ENCODE results near the gene HLA-DQA1. TPM values are rescaled to one million over a fixed set of nuclear protein-coding genes. Genes with fewer than 3 reads are reported as not detected.
"Not testable (repeated sequence)": the region's sequence is repeated elsewhere in the genome, so short reads cannot be mapped to it uniquely, and the experiment has no call there.

Gene HLA-DQA1
- total and polyA plus RNA-seq, 9 donors: 1.5 to 3.3 (median 2.7) TPM

DNA sequence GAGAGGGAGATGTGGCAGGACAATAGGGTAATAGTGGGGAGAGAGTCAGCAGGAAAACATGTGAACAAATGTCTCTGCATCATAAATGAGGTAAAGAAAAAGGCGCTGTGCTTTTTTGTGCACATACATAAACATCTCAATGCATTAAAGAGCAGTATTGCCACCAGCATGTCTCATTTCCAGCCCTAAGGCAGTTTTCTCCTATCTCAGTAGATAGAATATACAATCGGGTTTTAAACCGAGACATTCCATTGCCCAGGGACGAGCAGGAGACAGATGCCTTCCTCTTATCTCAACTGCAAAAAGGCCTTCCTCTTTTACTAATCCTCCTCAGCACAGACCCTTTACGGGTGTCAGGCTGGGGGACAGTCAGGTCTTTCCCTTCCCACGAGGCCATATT lies 20.1 kb downstream of the HLA-DQA1 start:
- not testable (repeated sequence) for H3K27ac ChIP-seq (ENCODE audit: low read length); H3K36me3 ChIP-seq (ENCODE audit: control insufficient read depth, insufficient read depth, low read length); H3K9me3 ChIP-seq (replicated peaks; ENCODE audit: control insufficient read depth, low read depth, low read length); H3K4me3 ChIP-seq (ENCODE audit: low read length); DNase-seq; H3K4me1 ChIP-seq (ENCODE audit: control insufficient read depth, insufficient read depth, low read length); H3K27me3 ChIP-seq (ENCODE audit: control insufficient read depth, insufficient read depth, low read length)
- no CpG with 5 or more reads among the region's 6 CpGs for WGBS (ENCODE audit: insufficient coverage)

DNA sequence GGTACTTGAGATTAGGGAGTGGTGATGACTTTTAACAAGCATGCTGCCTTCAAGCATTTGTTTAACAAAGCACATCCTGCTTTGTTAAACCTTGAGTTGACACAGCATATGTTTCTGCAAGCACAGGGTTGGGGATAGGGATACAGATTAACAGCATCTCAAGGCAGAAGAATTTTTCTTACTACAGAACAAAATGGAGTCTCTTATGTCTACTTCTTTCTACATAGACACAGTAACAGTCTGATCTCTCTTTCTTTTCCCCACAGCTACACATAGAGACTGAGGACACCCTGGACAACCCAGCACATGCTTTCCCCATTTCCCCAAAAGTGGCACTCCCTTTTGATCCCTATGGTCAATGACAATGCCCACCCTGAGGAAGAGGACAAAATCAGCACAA lies 20.6 kb downstream of the HLA-DQA1 start:
- not testable (repeated sequence) for H3K9me3 ChIP-seq (replicated peaks; ENCODE audit: control insufficient read depth, low read depth, low read length); H3K4me1 ChIP-seq (ENCODE audit: control insufficient read depth, insufficient read depth, low read length); H3K4me3 ChIP-seq (ENCODE audit: low read length)

DNA sequence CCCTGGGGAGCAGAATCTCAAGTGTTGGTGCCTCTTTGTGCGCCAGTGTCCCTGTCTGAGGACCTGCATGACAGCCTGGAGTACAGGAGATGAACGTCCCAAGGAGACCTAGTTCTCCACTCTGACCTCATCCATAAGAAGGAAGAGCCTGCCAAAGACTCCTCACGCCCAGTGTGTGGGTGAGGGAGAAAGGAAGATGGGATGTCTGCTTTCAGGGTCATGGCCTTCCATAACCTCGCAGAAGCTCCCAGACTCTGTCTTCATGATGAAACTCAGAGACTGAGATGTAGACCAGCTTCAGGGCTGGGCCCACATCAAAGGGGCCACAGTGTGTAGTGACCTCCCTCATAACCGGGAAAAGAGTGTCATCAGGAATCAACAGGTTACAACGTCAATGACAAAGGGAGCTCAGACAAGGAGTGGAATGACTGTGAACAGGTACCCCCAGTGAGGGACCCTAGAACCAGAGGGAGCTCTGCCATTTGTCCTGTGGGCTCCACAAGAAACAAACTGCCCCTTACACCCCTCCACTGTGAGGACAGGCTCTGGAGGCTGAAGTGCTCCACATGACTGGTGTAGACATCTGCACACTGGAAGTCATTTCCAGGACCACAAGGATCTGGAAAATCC lies 21.2 kb downstream of the HLA-DQA1 start:
- H3K36me3 ChIP-seq (ENCODE audit: control insufficient read depth, insufficient read depth, low read length): no peaks in the 10 kb centered on the region
- H3K27ac ChIP-seq (ENCODE audit: low read length): no peak overlapping the region
- H3K9me3 ChIP-seq (replicated peaks; ENCODE audit: control insufficient read depth, low read depth, low read length): no peaks in the 10 kb centered on the region
- WGBS (ENCODE audit: insufficient coverage): 84% methylated on average over 3 of the region's 6 CpGs
- no peak for DNase-seq
- no peaks in the 10 kb centered on the region for H3K4me1 ChIP-seq (ENCODE audit: control insufficient read depth, insufficient read depth, low read length)
- H3K4me3 ChIP-seq (ENCODE audit: low read length): no peak overlapping the region
- no peaks in the 10 kb centered on the region for H3K27me3 ChIP-seq (ENCODE audit: control insufficient read depth, insufficient read depth, low read length)

More for the DNA sequence above, 20.6 kb downstream of the HLA-DQA1 start:
- not testable (repeated sequence) for DNase-seq; H3K27ac ChIP-seq (ENCODE audit: low read length); H3K36me3 ChIP-seq (ENCODE audit: control insufficient read depth, insufficient read depth, low read length); H3K27me3 ChIP-seq (ENCODE audit: control insufficient read depth, insufficient read depth, low read length)

DNA sequence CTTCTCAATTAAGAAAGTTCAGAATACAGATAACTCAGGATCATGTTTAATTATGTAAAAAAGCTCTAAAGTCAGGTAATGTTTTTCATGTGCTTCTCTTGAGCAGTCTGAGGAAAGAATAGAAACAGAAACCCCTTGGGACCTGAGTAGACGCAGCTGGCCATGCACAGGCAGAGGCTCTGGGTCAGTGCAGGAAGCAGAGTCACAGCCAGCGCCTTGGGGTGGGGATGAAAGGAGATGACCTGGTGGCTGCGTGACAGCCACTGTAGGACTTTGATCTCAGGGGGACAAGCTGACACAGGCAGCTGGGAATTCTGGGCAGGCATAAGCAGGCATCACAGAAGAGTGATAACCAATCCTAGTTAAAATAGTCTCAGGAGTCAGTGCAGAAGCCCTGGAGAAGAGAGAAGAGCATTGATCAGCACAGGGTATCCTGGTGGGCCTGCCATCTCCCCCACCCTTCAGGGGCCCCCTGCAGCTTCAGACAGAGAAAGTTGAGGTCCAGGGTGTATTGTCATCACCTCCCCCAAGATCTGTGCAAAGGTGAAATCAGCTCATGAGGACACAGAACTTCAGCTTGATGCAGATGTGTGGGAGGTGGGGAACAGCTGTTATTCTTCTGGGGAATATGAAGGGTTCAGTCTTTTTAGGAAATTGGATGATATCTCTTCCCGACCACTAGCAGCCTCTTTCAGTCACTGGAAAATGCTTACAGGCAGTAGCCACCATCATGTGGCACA lies 22.8 kb downstream of the HLA-DQA1 start:
- H3K9me3 ChIP-seq (replicated peaks; ENCODE audit: control insufficient read depth, low read depth, low read length): no peaks in the 10 kb centered on the region
- H3K36me3 ChIP-seq (ENCODE audit: control insufficient read depth, insufficient read depth, low read length): no peaks in the 10 kb centered on the region
- WGBS (ENCODE audit: insufficient coverage): 13% methylated on average over 3 of the region's 4 CpGs
- H3K27ac ChIP-seq (ENCODE audit: low read length): no peak overlapping the region
- no peak overlapping the region for H3K4me3 ChIP-seq (ENCODE audit: low read length)
- DNase-seq: no peak
- H3K27me3 ChIP-seq (ENCODE audit: control insufficient read depth, insufficient read depth, low read length): peaks cover 2% of the 10 kb centered on the region
- no peaks in the 10 kb centered on the region for H3K4me1 ChIP-seq (ENCODE audit: control insufficient read depth, insufficient read depth, low read length)

DNA sequence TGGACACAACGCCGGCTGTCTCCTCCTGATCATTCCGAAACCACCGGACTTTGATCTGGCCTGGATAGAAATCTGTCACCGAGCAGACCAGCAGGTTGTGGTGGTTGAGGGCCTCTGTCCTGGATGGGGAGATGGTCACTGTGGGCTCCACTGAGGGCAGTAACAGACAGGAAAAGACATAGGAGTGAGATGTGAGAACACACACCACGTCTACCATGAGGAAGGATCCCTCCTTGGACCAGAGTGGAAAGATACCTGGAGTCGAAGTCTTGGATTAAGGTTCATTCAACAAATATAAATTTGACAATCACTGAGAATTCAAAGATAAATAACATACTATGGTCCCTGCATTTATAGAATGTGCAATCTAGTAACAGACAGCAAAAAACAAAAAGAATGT lies 24.9 kb downstream of the HLA-DQA1 start:
- Histone ChIP-seq H3K36me3 (ENCODE audit: control insufficient read depth, insufficient read depth, low read length) (no peaks in the 10 kb centered on the region), H3K4me1 (ENCODE audit: control insufficient read depth, insufficient read depth, low read length) (no peaks in the 10 kb centered on the region), H3K27ac (ENCODE audit: low read length) (no peak overlapping the region), H3K27me3 (ENCODE audit: control insufficient read depth, insufficient read depth, low read length) (peaks cover 5% of the 10 kb centered on the region), H3K9me3 (replicated peaks; ENCODE audit: control insufficient read depth, low read depth, low read length) (no peaks in the 10 kb centered on the region), H3K4me3 (ENCODE audit: low read length) (no peak overlapping the region)
- DNase-seq: no peak
- no CpG with 5 or more reads among the region's 7 CpGs for WGBS (ENCODE audit: insufficient coverage)

DNA sequence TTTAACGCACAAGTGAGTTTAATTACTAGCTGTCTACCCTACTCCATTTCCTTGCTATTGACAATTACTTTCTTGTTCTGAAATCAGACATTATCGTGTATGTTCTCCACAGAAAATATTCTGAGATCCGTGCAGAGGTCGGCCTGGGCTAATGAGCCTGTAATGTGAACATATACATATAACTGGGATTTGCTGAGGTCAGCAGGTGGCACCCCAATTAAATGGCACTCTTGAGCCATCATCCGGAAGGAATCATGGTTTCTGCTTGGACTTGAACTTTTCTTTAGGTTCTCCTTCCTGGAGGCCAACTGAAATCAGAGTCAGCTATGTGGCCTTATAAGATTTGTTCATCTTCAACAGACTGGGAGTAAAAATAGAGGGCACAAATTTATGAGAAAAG lies 25.6 kb downstream of the HLA-DQA1 start:
- no peak for DNase-seq
- H3K4me1 ChIP-seq (ENCODE audit: control insufficient read depth, insufficient read depth, low read length): no peaks in the 10 kb centered on the region
- no peaks in the 10 kb centered on the region for H3K9me3 ChIP-seq (replicated peaks; ENCODE audit: control insufficient read depth, low read depth, low read length)
- H3K27ac ChIP-seq (ENCODE audit: low read length): no peak overlapping the region
- H3K4me3 ChIP-seq (ENCODE audit: low read length): no peak overlapping the region
- WGBS (ENCODE audit: insufficient coverage): no CpG with 5 or more reads among the region's 5 CpGs
- peaks cover 5% of the 10 kb centered on the region for H3K27me3 ChIP-seq (ENCODE audit: control insufficient read depth, insufficient read depth, low read length)
- H3K36me3 ChIP-seq (ENCODE audit: control insufficient read depth, insufficient read depth, low read length): no peaks in the 10 kb centered on the region

DNA sequence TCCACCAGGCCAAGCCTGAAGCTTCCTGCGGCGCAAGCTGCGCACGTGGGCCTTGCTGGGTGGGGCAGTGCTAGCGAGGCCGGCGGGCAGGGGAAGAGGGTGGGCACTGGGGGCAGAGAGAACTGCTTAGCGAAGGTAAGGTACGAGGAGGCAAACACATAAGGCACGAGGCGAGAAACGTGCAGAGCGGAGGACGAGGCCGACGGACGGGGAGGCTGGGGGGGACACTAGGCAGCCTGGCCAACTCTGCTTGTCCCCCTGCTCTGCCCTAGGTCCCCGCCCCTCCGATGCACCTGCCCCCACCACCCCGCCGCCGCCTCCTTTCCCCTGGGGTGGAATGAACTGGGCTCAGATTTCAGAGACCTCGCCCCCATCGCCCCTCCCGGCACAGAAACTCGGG lies 27.1 kb downstream of the HLA-DQA1 start:
- Histone ChIP-seq H3K9me3 (replicated peaks; ENCODE audit: control insufficient read depth, low read depth, low read length) (no peaks in the 10 kb centered on the region), H3K4me1 (ENCODE audit: control insufficient read depth, insufficient read depth, low read length) (no peaks in the 10 kb centered on the region), H3K27me3 (ENCODE audit: control insufficient read depth, insufficient read depth, low read length) (peaks cover 9% of the 10 kb centered on the region), H3K36me3 (ENCODE audit: control insufficient read depth, insufficient read depth, low read length) (no peaks in the 10 kb centered on the region), H3K4me3 (ENCODE audit: low read length) (no peak overlapping the region), H3K27ac (ENCODE audit: low read length) (no peak overlapping the region)
- no peak for DNase-seq
- no CpG with 5 or more reads among the region's 26 CpGs for WGBS (ENCODE audit: insufficient coverage)

DNA sequence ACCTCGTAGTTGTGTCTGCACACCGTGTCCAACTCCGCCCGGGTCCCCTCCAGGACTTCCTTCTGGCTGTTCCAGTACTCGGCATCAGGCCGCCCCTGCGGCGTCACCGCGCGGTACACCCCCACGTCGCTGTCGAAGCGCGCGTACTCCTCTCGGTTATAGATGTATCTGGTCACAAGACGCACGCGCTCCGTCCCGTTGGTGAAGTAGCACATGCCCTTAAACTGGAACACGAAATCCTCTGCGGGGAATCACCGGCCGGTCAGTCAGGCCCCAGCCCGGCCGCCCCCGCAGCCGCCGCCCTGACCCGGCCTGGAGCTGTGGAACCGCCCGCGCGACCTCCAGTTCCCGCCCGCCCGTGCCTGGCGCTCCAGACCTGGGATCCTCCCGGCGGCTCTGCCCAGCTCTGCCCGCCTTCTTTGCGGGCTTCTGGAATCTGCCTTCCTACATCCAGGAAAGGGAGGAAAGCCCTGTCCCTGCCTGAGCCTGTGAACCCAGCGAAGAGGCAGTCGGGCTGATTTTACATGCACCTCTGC lies 27.7 kb downstream of the HLA-DQA1 start:
- Histone ChIP-seq H3K36me3 (ENCODE audit: control insufficient read depth, insufficient read depth, low read length) (no peaks in the 10 kb centered on the region), H3K9me3 (replicated peaks; ENCODE audit: control insufficient read depth, low read depth, low read length) (no peaks in the 10 kb centered on the region), H3K4me1 (ENCODE audit: control insufficient read depth, insufficient read depth, low read length) (no peaks in the 10 kb centered on the region), H3K4me3 (ENCODE audit: low read length) (no peak overlapping the region), H3K27ac (ENCODE audit: low read length) (no peak overlapping the region), H3K27me3 (ENCODE audit: control insufficient read depth, insufficient read depth, low read length) (peaks cover 9% of the 10 kb centered on the region)
- under 1% methylated on average over 39 of the region's 47 CpGs for WGBS (ENCODE audit: insufficient coverage)
- DNase-seq: peak; percentile 17

DNA sequence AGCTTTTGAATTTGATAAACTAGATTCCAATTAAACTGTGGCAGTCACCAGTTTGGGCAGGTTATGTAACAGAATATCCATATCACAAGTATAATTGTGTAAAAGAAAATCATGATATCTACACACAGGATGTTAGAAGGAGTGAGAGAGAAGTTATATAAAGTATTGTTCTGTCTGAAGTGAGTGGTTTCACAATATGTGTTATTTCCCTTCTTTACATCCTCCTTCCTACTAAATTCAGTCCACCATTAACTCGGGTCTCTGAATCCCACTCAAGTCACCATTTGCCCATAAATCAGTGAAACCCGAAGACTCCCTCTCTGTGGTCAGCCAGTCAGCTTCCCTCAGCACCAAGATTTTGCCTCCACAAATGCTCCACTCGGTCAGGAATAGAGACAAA lies 28.5 kb downstream of the HLA-DQA1 start:
- peaks cover 9% of the 10 kb centered on the region for H3K27me3 ChIP-seq (ENCODE audit: control insufficient read depth, insufficient read depth, low read length)
- DNase-seq: no peak
- no peaks in the 10 kb centered on the region for H3K36me3 ChIP-seq (ENCODE audit: control insufficient read depth, insufficient read depth, low read length)
- 15% methylated on average over 3 of the region's 3 CpGs for WGBS (ENCODE audit: insufficient coverage)
- H3K4me1 ChIP-seq (ENCODE audit: control insufficient read depth, insufficient read depth, low read length): no peaks in the 10 kb centered on the region
- no peak overlapping the region for H3K27ac ChIP-seq (ENCODE audit: low read length)
- H3K9me3 ChIP-seq (replicated peaks; ENCODE audit: control insufficient read depth, low read depth, low read length): no peaks in the 10 kb centered on the region
- no peak overlapping the region for H3K4me3 ChIP-seq (ENCODE audit: low read length)

DNA sequence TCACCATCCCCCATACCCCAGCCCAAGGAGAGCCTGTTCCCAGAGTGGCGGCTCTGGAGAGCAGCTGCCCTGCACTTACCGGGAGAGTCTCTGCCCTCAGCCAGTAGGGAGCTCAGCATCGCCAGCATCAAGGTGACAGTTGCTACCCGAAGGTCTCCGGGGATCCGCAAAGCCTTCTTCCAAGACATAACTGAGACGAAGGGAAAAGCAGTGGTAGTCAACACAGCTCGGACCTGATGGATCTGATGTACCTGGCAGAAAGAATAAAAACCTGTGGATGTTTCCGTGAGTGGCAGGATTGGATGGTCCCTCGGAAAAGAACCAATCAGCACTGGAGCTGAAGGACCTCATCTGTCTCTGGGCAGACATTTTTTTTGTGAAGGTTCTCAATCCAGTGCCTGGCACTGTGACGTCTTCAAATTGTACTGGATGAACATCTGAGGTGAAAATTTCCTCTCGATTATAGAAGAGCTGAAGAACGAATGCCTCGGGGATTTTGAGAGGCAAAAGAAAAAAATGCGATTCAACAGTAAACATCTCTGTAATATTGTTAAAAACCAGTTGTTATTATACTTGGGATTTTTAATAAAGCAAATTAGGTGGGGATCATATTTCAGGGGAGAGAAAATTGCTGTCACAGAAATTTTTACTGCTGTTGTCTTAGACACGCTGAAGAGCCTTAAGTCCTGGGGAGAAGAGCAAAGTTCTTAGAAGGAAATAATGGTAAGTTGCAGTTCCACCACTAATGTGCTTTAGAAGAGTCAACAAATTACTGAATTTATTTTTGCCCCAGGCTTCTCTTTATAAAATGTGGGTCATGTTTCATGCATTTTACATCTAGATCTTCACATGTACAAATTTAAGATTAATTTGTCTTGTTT lies 29.5 kb downstream of the HLA-DQA1 start, which contains the start of gene HLA-DQB1:
HLA-DQB1 (minus strand) TSS at position 238 of the 881 bp plus-strand sequence; CDS start at position 188, 50 bp downstream.
- H3K4me3 ChIP-seq (ENCODE audit: low read length): no peak within 1 kb of the TSS
- H3K36me3 ChIP-seq (ENCODE audit: control insufficient read depth, insufficient read depth, low read length): no peaks in the 10 kb centered on the region
- H3K27ac ChIP-seq (ENCODE audit: low read length): no peak within 1 kb of the TSS
- H3K9me3 ChIP-seq (replicated peaks; ENCODE audit: control insufficient read depth, low read depth, low read length): no peaks in the 10 kb centered on the region
- peaks cover 9% of the 10 kb centered on the region for H3K27me3 ChIP-seq (ENCODE audit: control insufficient read depth, insufficient read depth, low read length)
- 0% methylated on average over 2 of the region's 16 CpGs for WGBS (ENCODE audit: insufficient coverage)
- peak; percentile 57 for DNase-seq
- no peaks in the 10 kb centered on the region for H3K4me1 ChIP-seq (ENCODE audit: control insufficient read depth, insufficient read depth, low read length)

Data from muscle of leg (tissue), 11 donors.